Measurements from ENCODE around the gene FAM47B.

DNA sequence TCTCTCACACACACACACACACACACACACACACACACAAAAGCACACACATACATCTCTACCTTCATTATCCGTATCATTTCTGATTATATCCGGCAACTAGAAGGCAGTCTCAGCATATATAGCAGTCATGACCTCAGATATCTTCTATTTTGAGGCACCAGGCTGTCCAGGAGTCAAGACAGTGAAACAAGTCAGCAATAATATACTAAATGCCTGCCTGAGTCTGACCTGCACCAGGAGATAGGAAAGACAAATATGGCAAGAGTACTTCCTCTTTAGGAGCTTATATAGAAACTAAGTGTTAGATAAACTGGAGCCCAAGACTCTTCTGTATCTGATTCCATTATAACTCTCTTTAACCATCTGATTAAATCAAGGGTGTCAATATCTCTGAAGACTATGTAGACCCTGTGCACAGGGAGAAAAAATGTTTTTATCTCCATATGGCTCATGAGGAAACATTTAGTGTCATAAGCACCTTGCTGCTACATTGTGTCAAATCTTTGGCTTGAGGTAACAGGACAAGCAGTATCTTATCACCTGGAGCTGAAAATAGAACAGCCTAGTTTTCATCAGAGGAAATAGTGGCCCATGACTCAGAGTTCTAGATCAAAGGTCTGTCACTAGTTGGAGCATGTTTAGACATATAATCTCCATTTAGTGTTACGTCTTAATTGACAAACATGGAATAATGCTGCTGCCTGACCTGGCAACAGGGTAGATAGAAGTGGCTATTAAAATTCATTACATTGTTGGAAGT is 27.0 kb upstream of the FAM47B start:
- TF ChIP-seq POLR2A (IDR thresholded peaks at IDR 0.05) (no peak), POLR2AphosphoS5 (IDR thresholded peaks at IDR 0.05; ENCODE audit: insufficient read depth in 1 of 2, low read depth in 1 of 2) (no peak)
- TF ChIP-seq, protein P1, sequence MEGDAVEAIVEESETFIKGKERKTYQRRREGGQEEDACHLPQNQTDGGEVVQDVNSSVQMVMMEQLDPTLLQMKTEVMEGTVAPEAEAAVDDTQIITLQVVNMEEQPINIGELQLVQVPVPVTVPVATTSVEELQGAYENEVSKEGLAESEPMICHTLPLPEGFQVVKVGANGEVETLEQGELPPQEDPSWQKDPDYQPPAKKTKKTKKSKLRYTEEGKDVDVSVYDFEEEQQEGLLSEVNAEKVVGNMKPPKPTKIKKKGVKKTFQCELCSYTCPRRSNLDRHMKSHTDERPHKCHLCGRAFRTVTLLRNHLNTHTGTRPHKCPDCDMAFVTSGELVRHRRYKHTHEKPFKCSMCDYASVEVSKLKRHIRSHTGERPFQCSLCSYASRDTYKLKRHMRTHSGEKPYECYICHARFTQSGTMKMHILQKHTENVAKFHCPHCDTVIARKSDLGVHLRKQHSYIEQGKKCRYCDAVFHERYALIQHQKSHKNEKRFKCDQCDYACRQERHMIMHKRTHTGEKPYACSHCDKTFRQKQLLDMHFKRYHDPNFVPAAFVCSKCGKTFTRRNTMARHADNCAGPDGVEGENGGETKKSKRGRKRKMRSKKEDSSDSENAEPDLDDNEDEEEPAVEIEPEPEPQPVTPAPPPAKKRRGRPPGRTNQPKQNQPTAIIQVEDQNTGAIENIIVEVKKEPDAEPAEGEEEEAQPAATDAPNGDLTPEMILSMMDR (IDR thresholded peaks at IDR 0.05), result no peak
